Activated naive CD8-positive, alpha-beta T cell treated with anti-CD3 and anti-CD28 coated beads, Interleukin-2, amount 50 U/mL, for 24 hours (primary cell): ENCODE measurements around the gene HERC2.

ENCODE experiments used
- ATAC-seq: fragments of 150-1000 bp; cut with Tn5 transposase; one replicate; pipeline ENCODE4 v1.10.0; 2021
- DNase-seq: peaks from one replicate; pipeline ENCODE4 v3.0.0; 2021
- H3K27ac Mint-ChIP-seq: one replicate; pipeline ENCODE4 v1.8.0; 2021; ENCODE audit warnings: mild to moderate bottlenecking, mixed read lengths
- H3K27me3 Mint-ChIP-seq: one replicate; pipeline ENCODE4 v1.8.0; 2021; ENCODE audit warnings: mixed read lengths
- H3K36me3 Mint-ChIP-seq: one replicate; pipeline ENCODE4 v1.8.0; 2021; ENCODE audit warnings: low read depth, mixed read lengths
- H3K4me1 Mint-ChIP-seq: one replicate; pipeline ENCODE4 v1.8.0; 2021; ENCODE audit warnings: mixed read lengths
- H3K4me3 Mint-ChIP-seq: one replicate; pipeline ENCODE4 v1.8.0; 2021; ENCODE audit warnings: mild to moderate bottlenecking, moderate library complexity, mixed read lengths
- H3K9me3 Mint-ChIP-seq: one replicate; pipeline ENCODE4 v1.8.0; 2021; ENCODE audit warnings: mixed read lengths

HERC2 gene

GRCh38 chr15:28096411-28096669 is 225.6 kb downstream of the HERC2 start:
- Mint-ChIP-seq H3K27ac (no peak overlapping the region), H3K4me1 (peaks cover 30% of the 10 kb centered on the region), H3K4me3 (peak overlapping the region; percentile 78)

GRCh38 chr15:28094732-28095521 is 227.1 kb downstream of the HERC2 start:
- peak; percentile 26 for DNase-seq
- Mint-ChIP-seq H3K4me1 (peaks cover 30% of the 10 kb centered on the region), H3K9me3 (peaks cover 14% of the 10 kb centered on the region), H3K4me3 (peak overlapping the region; percentile 78), H3K27ac (no peak overlapping the region), H3K36me3 (no peaks in the 10 kb centered on the region), H3K27me3 (peaks cover 74% of the 10 kb centered on the region)
- no peak for ATAC-seq

More at GRCh38 chr15:28096411-28096669, 225.6 kb downstream of the HERC2 start:
- no peak for ATAC-seq
- DNase-seq, result no peak
- peaks cover under 1% of the 10 kb centered on the region for H3K9me3 Mint-ChIP-seq
- no peaks in the 10 kb centered on the region for H3K36me3 Mint-ChIP-seq
- H3K27me3 Mint-ChIP-seq, result peaks cover 72% of the 10 kb centered on the region

GRCh38 chr15:28093752-28094535 is 228.0 kb downstream of the HERC2 start:
- Mint-ChIP-seq H3K36me3 (peaks cover 2% of the 10 kb centered on the region), H3K4me1 (peaks cover 26% of the 10 kb centered on the region), H3K9me3 (peaks cover 24% of the 10 kb centered on the region), H3K4me3 (no peak overlapping the region), H3K27ac (no peak overlapping the region), H3K27me3 (peaks cover 74% of the 10 kb centered on the region)
- no peak for DNase-seq
- ATAC-seq, result no peak

DNA sequence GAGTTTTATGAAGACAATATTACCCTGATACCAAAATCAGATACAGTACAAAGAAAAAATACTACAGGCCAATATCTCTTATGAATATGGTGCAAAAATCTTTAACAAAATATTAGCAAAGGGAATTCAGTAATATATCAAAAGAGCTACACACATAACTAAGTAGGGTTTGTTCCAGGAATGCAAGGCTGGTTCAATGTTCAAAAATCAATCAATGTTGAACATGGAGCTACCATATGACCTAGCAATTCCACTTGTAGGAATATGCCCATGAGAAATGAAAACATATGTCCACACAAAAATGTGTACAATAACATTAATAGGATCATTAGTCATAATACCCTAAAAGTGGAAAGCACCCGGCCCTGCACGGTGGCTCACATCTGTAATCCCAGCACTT is 230.7 kb downstream of the HERC2 start:
- H3K4me1 Mint-ChIP-seq, result peaks cover 11% of the 10 kb centered on the region
- peaks cover 5% of the 10 kb centered on the region for H3K36me3 Mint-ChIP-seq
- peaks cover 32% of the 10 kb centered on the region for H3K9me3 Mint-ChIP-seq
- H3K27me3 Mint-ChIP-seq, result peaks cover 73% of the 10 kb centered on the region
- H3K27ac Mint-ChIP-seq, result no peak overlapping the region
- ATAC-seq, result no peak
- no peak overlapping the region for H3K4me3 Mint-ChIP-seq
- no peak for DNase-seq

DNA sequence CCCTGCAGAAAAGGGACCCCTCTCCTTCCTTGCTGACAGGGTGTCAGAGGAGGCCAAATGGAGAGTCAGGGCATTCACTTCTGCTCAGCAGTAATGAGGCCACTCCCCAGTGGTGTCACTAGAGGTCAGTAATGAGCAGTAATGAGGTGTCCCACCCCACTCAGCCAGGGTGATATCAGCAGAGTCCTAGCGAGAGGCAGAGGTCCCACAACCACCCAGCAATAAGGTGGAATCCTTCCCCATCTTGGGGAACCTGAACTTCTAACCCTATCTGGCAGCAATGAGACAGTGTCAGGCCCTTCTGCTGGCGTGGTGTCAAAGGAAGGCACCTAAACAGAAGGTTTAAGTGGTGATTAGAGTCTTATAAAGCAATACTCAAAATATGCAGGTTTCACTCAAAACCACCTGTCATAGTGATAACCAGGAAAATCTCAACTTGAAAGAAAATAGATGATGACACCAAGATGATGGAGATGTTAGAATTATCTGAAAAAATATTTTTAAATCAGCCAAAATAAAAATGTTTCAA is 235.7 kb downstream of the HERC2 start:
- peak; percentile 50 for DNase-seq
- Mint-ChIP-seq H3K27ac (no peak overlapping the region), H3K36me3 (peaks cover 5% of the 10 kb centered on the region), H3K27me3 (peaks cover 40% of the 10 kb centered on the region), H3K9me3 (peaks cover 31% of the 10 kb centered on the region), H3K4me3 (no peak overlapping the region), H3K4me1 (no peaks in the 10 kb centered on the region)
- peak; percentile 98 for ATAC-seq

GRCh38 chr15:28085489-28086174 is 236.3 kb downstream of the HERC2 start:
- no peaks in the 10 kb centered on the region for H3K4me1 Mint-ChIP-seq
- H3K9me3 Mint-ChIP-seq, result peaks cover 25% of the 10 kb centered on the region
- H3K27ac Mint-ChIP-seq, result no peak overlapping the region
- DNase-seq (no peak), ATAC-seq (peak; percentile 21)
- no peak overlapping the region for H3K4me3 Mint-ChIP-seq
- peaks cover 36% of the 10 kb centered on the region for H3K27me3 Mint-ChIP-seq
- H3K36me3 Mint-ChIP-seq, result peaks cover 5% of the 10 kb centered on the region

DNA sequence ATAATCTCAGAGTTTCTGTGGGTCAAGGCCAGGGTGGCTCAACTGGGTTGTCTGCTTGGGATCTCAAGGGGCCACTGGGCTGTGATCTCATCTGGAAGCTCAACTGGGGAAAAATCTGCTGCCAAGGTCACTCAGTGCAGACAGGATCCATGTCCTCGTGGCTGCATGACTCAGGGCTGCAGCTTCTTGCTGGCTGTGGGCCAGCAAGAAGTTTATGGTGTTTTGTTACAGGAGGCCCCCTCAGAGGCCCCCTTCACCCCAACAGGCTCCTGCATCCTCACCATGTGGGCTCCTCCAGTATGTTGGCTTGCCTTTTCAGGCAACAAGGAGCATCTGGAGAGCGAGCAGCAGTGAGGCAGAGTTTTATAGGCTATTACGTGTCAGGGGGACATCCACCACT is 237.4 kb downstream of the HERC2 start:
- H3K27ac Mint-ChIP-seq, result no peak overlapping the region
- H3K36me3 Mint-ChIP-seq, result peaks cover 5% of the 10 kb centered on the region
- ATAC-seq (no peak), DNase-seq (no peak)
- no peak overlapping the region for H3K4me3 Mint-ChIP-seq
- no peaks in the 10 kb centered on the region for H3K4me1 Mint-ChIP-seq
- peaks cover 14% of the 10 kb centered on the region for H3K9me3 Mint-ChIP-seq
- peaks cover 27% of the 10 kb centered on the region for H3K27me3 Mint-ChIP-seq

- no peak overlapping the region for H3K27ac Mint-ChIP-seq
- DNase-seq (no peak), ATAC-seq (no peak)
- no peak overlapping the region for H3K4me3 Mint-ChIP-seq
- no peaks in the 10 kb centered on the region for H3K4me1 Mint-ChIP-seq
- H3K9me3 Mint-ChIP-seq, result peaks cover 2% of the 10 kb centered on the region
- peaks cover 16% of the 10 kb centered on the region for H3K27me3 Mint-ChIP-seq
- peaks cover under 1% of the 10 kb centered on the region for H3K36me3 Mint-ChIP-seq
Observed at GRCh38 chr15:28082891-28083684, 238.9 kb downstream of the HERC2 start.

DNA sequence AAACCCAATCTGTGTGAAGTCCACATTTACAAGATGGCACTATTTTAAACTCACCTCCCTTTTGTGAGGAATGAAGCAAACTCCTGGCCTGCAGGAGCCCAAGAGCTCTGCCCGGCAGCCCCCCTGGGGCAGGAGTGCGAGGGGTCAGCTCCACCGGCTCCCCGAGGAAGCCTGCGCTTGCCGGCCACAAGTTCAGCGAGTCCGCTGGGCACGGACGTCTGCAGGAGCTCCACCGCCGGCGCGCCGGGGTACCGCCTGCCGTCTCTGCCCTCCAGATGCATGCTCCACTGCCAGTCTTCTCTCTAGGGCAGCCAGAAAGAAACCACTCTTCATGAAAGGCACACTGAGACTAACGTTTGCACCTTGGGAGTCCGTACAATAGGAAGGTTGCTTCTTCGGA is 240.4 kb downstream of the HERC2 start:
- Mint-ChIP-seq H3K4me1 (no peaks in the 10 kb centered on the region), H3K9me3 (no peaks in the 10 kb centered on the region), H3K27me3 (peaks cover 12% of the 10 kb centered on the region), H3K36me3 (no peaks in the 10 kb centered on the region), H3K27ac (no peak overlapping the region), H3K4me3 (no peak overlapping the region)
- DNase-seq (no peak), ATAC-seq (no peak)

- Mint-ChIP-seq H3K27ac (no peak overlapping the region), H3K4me1 (no peaks in the 10 kb centered on the region), H3K36me3 (no peaks in the 10 kb centered on the region), H3K9me3 (no peaks in the 10 kb centered on the region), H3K4me3 (no peak overlapping the region), H3K27me3 (peaks cover 5% of the 10 kb centered on the region)
- no peak for ATAC-seq
- no peak for DNase-seq
Observed at GRCh38 chr15:28080386-28080785, 241.6 kb downstream of the HERC2 start.

- H3K27ac Mint-ChIP-seq, result no peak overlapping the region
Observed at GRCh38 chr15:28079313-28079969, 242.5 kb downstream of the HERC2 start.

GRCh38 chr15:28078191-28078719 is 243.7 kb downstream of the HERC2 start:
- ATAC-seq (no peak), DNase-seq (no peak)
- H3K4me1 Mint-ChIP-seq, result no peaks in the 10 kb centered on the region
- no peak overlapping the region for H3K27ac Mint-ChIP-seq
- H3K27me3 Mint-ChIP-seq, result peaks cover 3% of the 10 kb centered on the region
- H3K9me3 Mint-ChIP-seq, result no peaks in the 10 kb centered on the region
- no peaks in the 10 kb centered on the region for H3K36me3 Mint-ChIP-seq
- H3K4me3 Mint-ChIP-seq, result no peak overlapping the region

More at GRCh38 chr15:28079313-28079969, 242.5 kb downstream of the HERC2 start:
- ATAC-seq (no peak), DNase-seq (no peak)
- Mint-ChIP-seq H3K36me3 (no peaks in the 10 kb centered on the region), H3K4me3 (no peak overlapping the region), H3K4me1 (no peaks in the 10 kb centered on the region), H3K9me3 (no peaks in the 10 kb centered on the region), H3K27me3 (peaks cover 3% of the 10 kb centered on the region)

- Mint-ChIP-seq H3K27me3 (peaks cover 3% of the 10 kb centered on the region), H3K4me1 (no peaks in the 10 kb centered on the region), H3K4me3 (no peak overlapping the region), H3K9me3 (no peaks in the 10 kb centered on the region), H3K27ac (no peak overlapping the region), H3K36me3 (no peaks in the 10 kb centered on the region)
- ATAC-seq (no peak), DNase-seq (no peak)
Observed at GRCh38 chr15:28075573-28075972, 246.4 kb downstream of the HERC2 start.
